Activated CD4-positive, alpha-beta T cell treated with anti-CD3 and anti-CD28 coated beads for 36 hours (primary cell): Measurements from ENCODE around the gene RTBDN. TPM values are rescaled to one million over a fixed set of nuclear protein-coding genes. Genes with fewer than 3 reads are reported as not detected.
"Not testable (repeated sequence)": the region's sequence is repeated elsewhere in the genome, so short reads cannot be mapped to it uniquely, and the experiment has no call there.

ENCODE experiments used
- ATAC-seq: fragments of 200-7000 bp; cut with Tn5 transposase; one replicate; pipeline ENCODE4 v1.10.0; 2021; ENCODE audit warnings: mild to moderate bottlenecking, moderate library complexity
- CTCF ChIA-PET: fragments of 350-600 bp; sonication (Branson Sonifier 250); formaldehyde crosslinking; loops from one replicate; lab custom pipeline; 2021; ENCODE audit warnings: antibody characterized with exemption; lab: Charles Lee
- POLR2A ChIA-PET: fragments of 350-600 bp; sonication (Branson Sonifier 250); formaldehyde crosslinking; loops from one replicate; lab custom pipeline; 2021; ENCODE audit warnings: antibody characterized with exemption, inconsistent platforms; lab: Charles Lee
- DNase-seq: peaks from one replicate; pipeline ENCODE4 v3.0.0-alpha.2; 2020
- H3K27ac Mint-ChIP-seq: one replicate; pipeline ENCODE4 v1.8.0; 2021; ENCODE audit warnings: mixed read lengths
- H3K27me3 Mint-ChIP-seq: one replicate; pipeline ENCODE4 v1.8.0; 2021; ENCODE audit warnings: mixed read lengths
- H3K36me3 Mint-ChIP-seq: one replicate; pipeline ENCODE4 v1.8.0; 2021; ENCODE audit warnings: low read depth, mixed read lengths
- H3K4me1 Mint-ChIP-seq: one replicate; pipeline ENCODE4 v1.8.0; 2021; ENCODE audit warnings: mixed read lengths
- H3K4me3 Mint-ChIP-seq: one replicate; pipeline ENCODE4 v1.8.0; 2021; ENCODE audit warnings: mild to moderate bottlenecking, moderate library complexity, mixed read lengths
- H3K9me3 Mint-ChIP-seq: one replicate; pipeline ENCODE4 v1.8.0; 2021; ENCODE audit warnings: low read depth, mixed read lengths
- intact Hi-C, 2 experiments: fragments of 100-400 bp; cut with DNase I in 1 of 2; cut with micrococcal nuclease in 1 of 2; formaldehyde crosslinking; loops; one replicate each; pipeline versions ENCODE4 v1.14.2 to v1.15.1; 2022 to 2024; cut with DNase I, micrococcal nuclease
- total RNA-seq, 2 experiments: library from RNA; stranded (reverse); gene quantifications; one replicate each; pipeline ENCODE4 v1.2.3, GENCODE V29; 2021

The RTBDN gene
- total RNA-seq, 2 experiments from 2014 or later, result not detected

DNA sequence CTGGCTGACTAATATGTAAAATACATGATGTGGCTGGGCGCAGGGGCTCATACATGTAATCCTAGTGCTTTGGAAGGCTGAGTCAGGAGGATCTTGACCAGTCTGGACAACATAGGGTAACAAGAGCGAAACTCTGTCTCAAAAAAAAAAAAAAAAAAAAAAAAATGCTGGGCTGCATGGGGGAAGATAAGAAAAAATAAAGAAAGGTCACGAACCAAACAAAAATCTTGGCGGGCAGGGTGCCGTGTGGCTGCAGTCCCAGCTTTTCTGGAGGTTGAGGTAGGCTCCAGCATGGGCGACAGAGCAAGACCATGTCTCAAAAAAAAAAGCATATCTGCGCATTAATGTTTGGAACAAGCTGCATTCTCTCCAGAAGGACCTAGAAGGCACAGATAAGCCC is 19.3 kb downstream of the RTBDN start:
- Mint-ChIP-seq H3K36me3 (peaks cover 21% of the 10 kb centered on the region), H3K9me3 (no peaks in the 10 kb centered on the region), H3K4me3 (no peak overlapping the region), H3K4me1 (no peaks in the 10 kb centered on the region), H3K27me3 (no peaks in the 10 kb centered on the region), H3K27ac (no peak overlapping the region)
- no peak for ATAC-seq
- intact Hi-C loops, result no loop called here
- DNase-seq, result no peak
- POLR2A ChIA-PET, result no interaction called here
- CTCF ChIA-PET, result interaction anchor here (0.9 to 2.5 kb wide), 5 partner anchors 20 to 55 kb away, joined by 3 to 5 read pairs (median 3); no protein-coding TSS in a partner anchor

- ChIA-PET POLR2A (interaction anchor here (0.6 to 2.2 kb wide), 4 partner anchors 14 to 73 kb away, joined by 3 to 9 read pairs (median 4); partner anchors contain the start of gene JUNB), CTCF (interaction anchor here (0.6 to 2.1 kb wide), 10 partner anchors 10 to 159 kb away, joined by 3 to 17 read pairs (median 4); no protein-coding TSS in a partner anchor)
- H3K27ac Mint-ChIP-seq, result peak within 1 kb of the TSS; percentile 80
- ATAC-seq (peak; percentile 93), DNase-seq (peak; percentile 94)
- H3K27me3 Mint-ChIP-seq, result no peaks in the 10 kb centered on the region
- intact Hi-C loops, result loop anchor here in 1 of 2 experiments (1.0 kb wide), 10 partner anchors 13 to 255 kb away; partner anchors contain the start of genes DHPS, GCDH, HOOK2 and SYCE2
- H3K36me3 Mint-ChIP-seq, result peaks cover 13% of the 10 kb centered on the region
- peaks cover 24% of the 10 kb centered on the region for H3K4me1 Mint-ChIP-seq
- peak within 1 kb of the TSS; percentile 89 for H3K4me3 Mint-ChIP-seq
- no peaks in the 10 kb centered on the region for H3K9me3 Mint-ChIP-seq
Measured at GRCh38 chr19:12806242-12807081, 27.9 kb downstream of the RTBDN start, which contains the start of gene RNASEH2A. RNASEH2A (plus strand) TSS chr19:12806584; CDS start chr19:12806674, 90 bp downstream.

DNA sequence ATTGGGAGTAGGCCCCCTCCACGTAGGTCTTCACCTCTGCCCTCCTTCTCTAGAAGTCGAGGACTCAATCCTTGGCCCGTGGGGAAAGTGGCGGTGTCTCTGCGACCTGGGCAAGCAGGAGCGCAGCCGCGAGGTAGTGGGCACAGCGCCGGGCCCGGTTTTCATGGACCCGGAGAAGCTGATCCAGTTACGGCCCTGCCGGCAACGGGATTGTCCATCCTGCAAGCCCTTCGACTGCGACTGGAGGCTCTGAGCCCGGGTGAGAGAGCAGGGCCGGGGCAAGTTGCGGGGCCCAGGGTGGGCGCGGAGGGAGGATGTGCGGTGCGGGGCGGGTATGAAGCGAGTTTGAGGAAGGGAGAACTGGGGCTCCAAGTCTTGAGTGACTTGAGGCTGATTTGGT is 30.3 kb downstream of the RTBDN start:
- no peak for ATAC-seq
- intact Hi-C loops, result loop anchor here in 1 of 2 experiments (5.0 kb wide), 1 partner anchor 43 kb away; no protein-coding TSS in a partner anchor
- H3K9me3 Mint-ChIP-seq, result no peaks in the 10 kb centered on the region
- no peaks in the 10 kb centered on the region for H3K27me3 Mint-ChIP-seq
- H3K4me1 Mint-ChIP-seq, result peaks cover 36% of the 10 kb centered on the region
- H3K36me3 Mint-ChIP-seq, result peaks cover 18% of the 10 kb centered on the region
- H3K27ac Mint-ChIP-seq, result no peak overlapping the region
- no peak overlapping the region for H3K4me3 Mint-ChIP-seq
- CTCF ChIA-PET, result interaction anchor here (0.6 to 15.0 kb wide), 3 partner anchors 40 to 157 kb away, joined by 3 to 451 read pairs (median 3); no protein-coding TSS in a partner anchor
- POLR2A ChIA-PET, result no interaction called here
- DNase-seq, result no peak

DNA sequence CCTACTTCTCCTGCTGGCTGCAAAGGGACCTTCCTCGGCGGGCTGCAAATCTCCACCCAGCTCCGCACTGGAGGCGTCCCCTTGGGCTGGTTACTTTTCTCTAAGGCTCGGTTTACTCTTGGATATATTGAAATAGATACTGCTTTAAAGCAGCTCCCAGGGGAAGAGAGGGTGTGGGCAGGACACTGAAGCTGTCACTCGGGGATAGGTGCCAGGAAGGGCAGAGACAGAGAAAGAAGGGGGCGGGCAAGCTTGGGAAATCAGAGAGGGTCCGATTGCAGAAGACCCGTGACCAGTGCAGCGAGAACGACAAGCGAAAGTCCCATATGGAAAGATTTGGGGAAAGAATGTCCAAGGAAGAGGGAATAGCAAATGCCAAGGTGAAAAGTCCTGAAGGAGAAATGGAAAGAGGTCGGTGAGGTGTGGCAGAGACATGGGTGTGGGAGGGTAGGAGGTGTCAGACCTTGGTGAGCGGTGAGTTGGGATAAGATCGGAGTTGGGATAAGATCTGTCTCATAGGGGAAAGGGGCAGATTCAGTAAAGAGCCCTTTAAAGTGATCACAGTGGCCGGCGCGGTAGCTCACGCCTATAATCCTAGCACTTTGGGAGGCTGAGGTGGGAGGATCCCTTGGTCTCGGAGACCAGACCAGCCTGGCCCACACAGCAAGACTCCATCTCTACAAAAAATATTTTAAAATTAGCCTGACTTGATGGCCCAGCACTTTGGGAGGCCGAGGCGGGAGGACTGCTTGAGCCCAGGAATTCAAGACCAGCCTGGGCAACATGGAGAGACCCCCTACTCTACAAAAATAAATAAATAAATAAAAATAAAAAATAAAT is 31.9 kb downstream of the RTBDN start:
- Mint-ChIP-seq H3K27ac (peak overlapping the region; percentile 65), H3K4me1 (peaks cover 34% of the 10 kb centered on the region), H3K36me3 (peaks cover 14% of the 10 kb centered on the region), H3K9me3 (no peaks in the 10 kb centered on the region), H3K4me3 (peak overlapping the region; percentile 87), H3K27me3 (no peaks in the 10 kb centered on the region)
- intact Hi-C loops, result loop anchor here in 1 of 2 experiments (5.0 kb wide), 1 partner anchor 45 kb away; no protein-coding TSS in a partner anchor
- no peak for DNase-seq
- CTCF ChIA-PET, result interaction anchor here (0.5 to 15.0 kb wide), 12 partner anchors 10 to 163 kb away, joined by 3 to 451 read pairs (median 4); no protein-coding TSS in a partner anchor
- POLR2A ChIA-PET, result no interaction called here
- ATAC-seq, result no peak

DNA sequence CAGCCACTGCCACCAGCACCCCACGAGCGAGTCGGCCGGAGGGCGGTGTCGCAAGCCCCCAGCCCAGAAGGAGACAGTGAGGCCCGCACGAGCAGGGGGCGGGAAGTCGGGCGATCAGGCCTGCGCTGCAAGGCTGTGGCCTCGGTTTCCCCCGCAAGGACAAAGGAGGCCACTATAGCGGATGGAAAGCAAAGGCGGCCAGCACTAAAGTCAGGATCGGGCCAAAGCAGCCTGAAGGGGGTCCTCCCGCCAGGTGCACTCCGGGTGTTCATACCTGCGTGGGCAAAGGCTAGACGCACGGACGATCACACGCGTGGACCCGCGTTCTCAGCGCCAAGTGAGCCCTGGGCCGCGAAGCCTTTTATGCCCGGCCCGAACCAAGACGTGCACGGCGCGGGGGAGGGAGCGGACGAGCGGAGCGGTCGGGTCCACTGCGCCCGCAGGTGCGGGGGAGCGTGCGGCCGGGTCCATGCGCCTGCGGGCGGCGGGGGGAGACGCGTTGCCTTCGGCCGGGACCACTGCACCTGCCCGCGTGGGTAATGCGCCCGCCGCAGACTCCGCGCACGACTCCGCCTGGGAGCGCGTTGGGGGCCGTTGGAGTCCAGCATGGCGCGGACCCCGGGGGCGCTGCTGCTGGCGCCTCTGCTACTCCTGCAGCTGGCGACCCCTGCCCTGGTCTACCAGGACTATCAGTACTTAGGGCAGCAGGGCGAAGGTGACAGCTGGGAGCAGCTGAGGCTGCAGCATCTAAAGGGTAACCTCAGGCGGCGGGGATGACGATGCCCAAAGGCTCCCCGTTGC is 32.7 kb downstream of the RTBDN start, which contains the start of the genes PRDX2 and THSD8:
TSS of gene PRDX2 (minus strand) at position 335 of the 801 bp plus-strand sequence. CDS start 539 bp downstream, outside the sequence.
TSS of gene THSD8 (plus strand) at position 604 of the 801 bp plus-strand sequence. CDS start at position 607, 3 bp downstream.
- H3K9me3 Mint-ChIP-seq, result no peaks in the 10 kb centered on the region
- DNase-seq (peak; percentile 87), ATAC-seq (peak; percentile 58)
- CTCF ChIA-PET, result interaction anchor here (0.5 to 15.0 kb wide), 13 partner anchors 10 to 164 kb away, joined by 3 to 451 read pairs (median 4); partner anchors contain the start of gene HOOK2
- H3K27me3 Mint-ChIP-seq, result no peaks in the 10 kb centered on the region
- intact Hi-C loops, result loop anchor here (1.0 to 5.0 kb wide), 2 partner anchors 46 to 67 kb away; partner anchors contain the start of gene TRIR (in 1 of the 2)
- H3K4me1 Mint-ChIP-seq, result peaks cover 29% of the 10 kb centered on the region
- H3K4me3 Mint-ChIP-seq, result peak within 1 kb of the TSS; percentile 87
- POLR2A ChIA-PET, result no interaction called here
- H3K36me3 Mint-ChIP-seq, result peaks cover 14% of the 10 kb centered on the region
- H3K27ac Mint-ChIP-seq, result peak within 1 kb of the TSS; percentile 78

- Mint-ChIP-seq H3K4me3 (peak overlapping the region; percentile 87), H3K9me3 (no peaks in the 10 kb centered on the region), H3K27me3 (no peaks in the 10 kb centered on the region), H3K4me1 (peaks cover 29% of the 10 kb centered on the region), H3K27ac (peak overlapping the region; percentile 78), H3K36me3 (peaks cover 15% of the 10 kb centered on the region)
- ATAC-seq (peak; percentile 32), DNase-seq (peak; percentile 62)
- intact Hi-C loops, result loop anchor here (1.0 to 5.0 kb wide), 2 partner anchors 46 to 67 kb away; partner anchors contain the start of gene TRIR (in 1 of the 2)
- ChIA-PET CTCF (interaction anchor here (0.7 to 15.0 kb wide), 5 partner anchors 23 to 124 kb away, joined by 4 to 451 read pairs (median 4); partner anchors contain the start of gene HOOK2), POLR2A (interaction anchor here (0.7 kb wide), 1 partner anchor 23 kb away, joined by 6 read pairs; no protein-coding TSS in a partner anchor)
Measured at GRCh38 chr19:12800923-12801465, 33.4 kb downstream of the RTBDN start.

DNA sequence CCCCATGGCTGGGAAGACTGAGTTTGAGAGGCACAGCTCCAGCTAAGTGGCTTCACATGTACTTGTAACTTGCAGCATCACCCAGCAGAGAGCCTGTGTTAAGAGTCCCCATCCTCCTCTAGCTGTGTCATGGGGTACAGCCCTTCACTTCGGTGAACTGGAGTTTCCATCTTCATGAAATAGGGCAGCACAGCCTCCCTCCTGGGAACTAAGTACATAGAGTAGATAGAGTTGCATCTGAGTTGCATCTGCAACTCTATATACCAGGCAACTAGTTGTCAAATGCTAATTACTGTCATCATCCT is 34.0 kb downstream of the RTBDN start:
- ChIA-PET POLR2A (interaction anchor here (0.7 kb wide), 1 partner anchor 22 kb away, joined by 6 read pairs; no protein-coding TSS in a partner anchor), CTCF (interaction anchor here (0.7 to 15.0 kb wide), 5 partner anchors 23 to 165 kb away, joined by 4 to 451 read pairs (median 4); partner anchors contain the start of gene HOOK2)
- Mint-ChIP-seq H3K9me3 (no peaks in the 10 kb centered on the region), H3K27me3 (no peaks in the 10 kb centered on the region), H3K27ac (no peak overlapping the region), H3K36me3 (peaks cover 18% of the 10 kb centered on the region), H3K4me3 (peak overlapping the region; percentile 87), H3K4me1 (peaks cover 31% of the 10 kb centered on the region)
- no peak for DNase-seq
- no peak for ATAC-seq
- intact Hi-C loops, result loop anchor here in 1 of 2 experiments (5.0 kb wide), 1 partner anchor 47 kb away; no protein-coding TSS in a partner anchor

GRCh38 chr19:12799742-12800465 is 34.5 kb downstream of the RTBDN start:
- peak overlapping the region; percentile 87 for H3K4me3 Mint-ChIP-seq
- H3K36me3 Mint-ChIP-seq, result peaks cover 18% of the 10 kb centered on the region
- ATAC-seq, result no peak
- DNase-seq, result no peak
- CTCF ChIA-PET, result interaction anchor here (1.3 to 15.0 kb wide), 5 partner anchors 22 to 165 kb away, joined by 4 to 451 read pairs (median 5); partner anchors contain the start of gene HOOK2
- H3K9me3 Mint-ChIP-seq, result no peaks in the 10 kb centered on the region
- peaks cover 33% of the 10 kb centered on the region for H3K4me1 Mint-ChIP-seq
- intact Hi-C loops, result loop anchor here (5.0 to 10.0 kb wide), 2 partner anchors 47 to 1725 kb away; partner anchors contain the start of gene TECR (in 1 of the 2)
- H3K27ac Mint-ChIP-seq, result no peak overlapping the region
- no peaks in the 10 kb centered on the region for H3K27me3 Mint-ChIP-seq
- POLR2A ChIA-PET, result interaction anchor here (0.7 kb wide), 1 partner anchor 22 kb away, joined by 6 read pairs; no protein-coding TSS in a partner anchor

DNA sequence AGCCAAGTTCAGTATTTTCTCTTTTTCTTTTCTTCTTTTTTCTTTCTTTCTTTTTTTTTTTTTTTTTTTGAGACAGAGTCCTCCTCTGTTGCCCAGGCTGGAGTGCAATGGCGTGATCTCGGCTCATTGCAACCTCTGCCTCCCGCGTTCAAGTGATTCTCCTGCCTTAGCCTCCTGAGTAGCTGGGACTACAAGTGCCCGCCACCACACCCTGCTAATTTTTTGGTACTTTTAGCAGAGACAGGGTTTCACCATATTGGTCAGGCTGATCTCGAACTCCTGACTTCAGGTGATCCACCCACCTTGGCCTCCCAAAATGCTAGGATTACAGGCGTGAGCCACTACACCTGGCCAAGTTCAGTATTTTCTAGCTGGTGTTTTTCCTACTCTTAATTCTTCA is 36.8 kb downstream of the RTBDN start:
- POLR2A ChIA-PET, result interaction anchor here (1.0 kb wide), 1 partner anchor 27 kb away, joined by 7 read pairs; no protein-coding TSS in a partner anchor
- not testable (repeated sequence) for ATAC-seq, H3K27me3 Mint-ChIP-seq, H3K4me3 Mint-ChIP-seq, H3K9me3 Mint-ChIP-seq, H3K27ac Mint-ChIP-seq, DNase-seq
- CTCF ChIA-PET, result interaction anchor here (0.6 to 15.0 kb wide), 3 partner anchors 16 to 34 kb away, joined by 3 to 451 read pairs (median 285); partner anchors contain the start of gene HOOK2
- intact Hi-C loops, result loop anchor here in 1 of 2 experiments (10.0 kb wide), 1 partner anchor 1727 kb away; the partner anchor contains the start of gene TECR
- peaks cover 28% of the 10 kb centered on the region for H3K36me3 Mint-ChIP-seq
- H3K4me1 Mint-ChIP-seq, result peaks cover 41% of the 10 kb centered on the region
